ENCODE measurements around the gene CCDC146.
"Not testable (repeated sequence)": the region's sequence is repeated elsewhere in the genome, so short reads cannot be mapped to it uniquely, and the experiment has no call there.

The CCDC146 gene

GRCh38 chr7:77327932-77328628 is 205.7 kb downstream of the CCDC146 start:
- DNase-seq (ENCODE audit: low read depth): no peak

- no peak for DNase-seq (ENCODE audit: low read depth)
Measured at GRCh38 chr7:77328669-77329068, 206.3 kb downstream of the CCDC146 start.

GRCh38 chr7:77329466-77330168 is 207.2 kb downstream of the CCDC146 start:
- DNase-seq (ENCODE audit: low read depth): no peak

- DNase-seq (ENCODE audit: low read depth): no peak
Measured at GRCh38 chr7:77330169-77330882, 207.9 kb downstream of the CCDC146 start.

GRCh38 chr7:77331938-77332695 is 209.7 kb downstream of the CCDC146 start:
- peak; percentile 88 for DNase-seq (ENCODE audit: low read depth)

- DNase-seq (ENCODE audit: low read depth): not testable (repeated sequence)
Measured at GRCh38 chr7:77334039-77334438, 211.6 kb downstream of the CCDC146 start.

GRCh38 chr7:77335581-77335980 is 213.2 kb downstream of the CCDC146 start:
- DNase-seq (ENCODE audit: low read depth): no peak

GRCh38 chr7:77337456-77337990 is 215.1 kb downstream of the CCDC146 start:
- DNase-seq (ENCODE audit: low read depth): no peak

- no peak for DNase-seq (ENCODE audit: low read depth)
Measured at GRCh38 chr7:77338260-77338659, 215.8 kb downstream of the CCDC146 start.

GRCh38 chr7:77338883-77339629 is 216.6 kb downstream of the CCDC146 start:
- peak; percentile 37 for DNase-seq (ENCODE audit: low read depth)

GRCh38 chr7:77339726-77340125 is 217.3 kb downstream of the CCDC146 start:
- DNase-seq (ENCODE audit: low read depth): no peak
